NCI-H1436 treated with DMSO at 0.1 percent for 48 hours (cell line): ENCODE measurements around the gene MPLKIP.
"Not testable (repeated sequence)": the region's sequence is repeated elsewhere in the genome, so short reads cannot be mapped to it uniquely, and the experiment has no call there.

ENCODE experiments used
- DNase-seq: peaks from one replicate; lab custom pipeline; 2025; lab: John Stamatoyannopoulos, UW

The MPLKIP gene

DNA sequence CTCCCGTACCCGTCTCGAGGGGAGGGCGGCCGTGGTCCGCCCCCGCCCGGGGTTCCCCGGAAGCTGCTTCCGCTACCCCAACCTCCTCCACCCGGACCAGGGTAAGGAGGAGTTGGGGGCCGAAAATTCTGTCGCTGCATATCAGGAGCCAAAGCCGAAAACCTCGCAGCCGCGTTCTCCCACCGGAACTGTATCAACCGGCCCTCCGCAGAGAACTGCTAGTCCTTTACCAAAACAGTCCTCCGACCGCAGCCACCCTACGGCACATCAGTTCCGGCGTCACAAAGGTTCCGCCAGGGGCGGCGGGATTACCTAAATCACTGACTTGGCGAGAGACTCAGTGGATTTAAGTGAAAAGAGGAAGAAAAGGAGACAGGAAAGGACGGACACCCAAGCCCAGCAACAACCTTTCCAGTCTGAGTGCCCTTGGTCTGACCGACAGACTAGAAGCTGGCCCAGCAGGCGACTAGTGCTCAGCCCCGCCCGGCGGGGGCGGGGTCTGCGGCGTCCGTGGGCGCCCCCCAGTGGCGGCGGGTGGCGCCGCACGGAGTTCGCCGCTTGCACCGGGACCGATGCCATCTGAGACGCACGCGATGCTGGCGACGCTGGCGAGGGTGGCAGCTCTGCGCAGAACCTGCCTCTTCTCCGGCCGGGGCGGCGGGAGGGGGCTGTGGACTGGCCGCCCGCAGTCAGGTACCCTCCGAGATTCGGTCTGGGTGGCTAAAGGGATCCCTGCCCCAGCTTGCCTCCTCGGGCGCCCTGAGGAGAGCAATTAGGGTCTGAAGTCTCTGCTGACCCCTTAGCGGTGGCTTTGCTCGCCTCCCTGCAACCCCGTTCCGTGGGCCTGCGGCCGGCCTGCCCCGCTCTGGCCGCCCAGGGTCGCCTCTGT, at the start of gene MPLKIP, which contains the start of gene SUGCT:
Gene MPLKIP (minus strand): TSS at position 195 of the 889 bp plus-strand sequence. CDS start 55 bp downstream, at position 140.
Gene SUGCT (plus strand): TSS at position 578 of the 889 bp plus-strand sequence.
- peak; percentile 15 for DNase-seq

DNA sequence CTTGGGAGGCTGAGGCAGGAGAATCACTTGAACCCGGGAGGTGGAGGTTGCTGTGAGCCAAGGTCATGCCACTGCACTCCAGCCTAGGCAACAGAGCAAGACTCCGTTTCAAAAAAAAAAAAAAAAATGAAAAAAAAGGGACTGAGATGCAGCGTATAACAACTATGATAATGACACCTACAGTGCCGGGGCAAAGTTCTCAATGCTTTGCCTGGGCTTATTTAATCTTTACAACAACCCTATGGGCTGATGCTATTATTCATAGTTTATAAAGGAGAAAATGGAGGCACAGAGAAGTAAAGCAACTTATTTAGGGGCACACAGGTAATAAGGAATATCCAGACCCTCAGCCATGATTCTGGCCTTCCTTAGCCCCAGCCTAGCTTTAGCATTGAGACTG, 48.0 kb upstream of the MPLKIP start:
- no peak for DNase-seq

DNA sequence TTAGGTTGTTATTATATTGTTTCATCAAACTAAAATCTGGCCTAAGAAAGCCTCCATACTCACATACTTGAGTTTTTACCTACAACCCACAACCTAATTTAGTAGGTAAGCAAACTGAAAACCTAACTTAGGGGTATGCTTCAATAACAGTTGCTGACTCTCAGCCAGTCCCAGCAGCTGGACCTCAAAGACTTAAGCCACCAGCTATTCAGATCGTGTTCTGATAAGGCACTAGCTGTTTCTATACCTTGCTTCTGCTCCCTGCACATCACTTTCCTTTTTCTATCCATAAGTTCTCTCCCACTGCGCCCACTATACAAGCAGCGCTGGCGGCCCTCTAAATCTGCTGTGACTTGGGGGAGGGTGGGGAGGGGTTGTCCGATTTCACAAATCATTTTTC, 42.6 kb upstream of the MPLKIP start:
- DNase-seq, result no peak

DNA sequence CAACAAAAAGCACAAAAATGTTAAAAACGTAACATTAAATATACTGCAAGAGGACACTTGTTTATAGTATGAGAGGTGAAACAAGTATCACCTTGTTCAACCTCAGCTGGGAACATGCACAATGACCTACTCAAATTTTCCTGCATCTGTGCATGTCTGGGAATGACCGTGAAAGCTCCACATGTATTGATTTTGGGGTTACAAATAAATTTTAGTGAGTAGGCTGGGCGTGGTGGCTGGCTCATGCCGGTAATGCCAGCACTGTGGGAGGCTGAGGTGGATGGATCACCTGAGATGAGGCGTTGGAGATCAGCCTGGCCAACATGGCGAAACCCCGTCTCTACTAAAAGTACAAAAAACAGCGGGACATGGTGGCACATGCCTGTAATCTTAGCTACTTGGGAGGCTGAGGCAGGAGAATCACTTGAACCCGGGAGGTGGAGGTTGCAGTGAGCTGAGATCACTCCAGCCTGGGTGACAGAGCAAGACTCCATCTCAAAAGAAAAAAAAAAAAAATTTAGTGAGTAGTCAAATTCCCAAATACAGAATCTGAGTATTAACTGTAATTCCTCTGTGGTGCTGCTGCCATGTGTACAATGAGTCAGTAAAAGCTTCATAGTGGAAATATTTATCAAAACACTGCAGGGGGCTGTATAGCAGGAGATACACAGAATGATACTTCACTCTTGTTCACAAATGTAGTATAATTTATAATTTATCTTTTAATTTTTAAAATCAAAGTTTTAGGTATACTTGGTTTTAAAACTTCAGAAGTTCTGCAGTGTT, 41.5 kb upstream of the MPLKIP start:
- no peak for DNase-seq

DNA sequence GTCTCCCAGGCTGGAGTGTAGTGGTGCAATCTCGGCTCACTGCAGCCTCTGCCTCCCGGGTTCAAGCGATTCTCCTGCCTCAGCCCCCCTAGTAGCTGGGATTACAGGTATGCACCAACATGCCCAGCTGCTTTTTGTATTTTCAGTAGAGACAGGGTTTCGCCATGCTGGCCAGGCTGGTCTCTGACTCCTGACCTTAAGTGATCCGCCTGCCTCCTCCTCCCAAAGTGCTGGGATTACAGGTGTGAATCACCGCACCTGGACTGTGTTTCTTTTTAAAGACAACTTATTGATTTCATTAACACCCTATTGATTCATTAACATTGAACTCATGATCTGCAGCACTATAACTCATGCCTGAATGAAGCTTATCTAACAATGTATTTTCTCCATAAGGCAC, 40.8 kb upstream of the MPLKIP start:
- DNase-seq, result not testable (repeated sequence)

DNA sequence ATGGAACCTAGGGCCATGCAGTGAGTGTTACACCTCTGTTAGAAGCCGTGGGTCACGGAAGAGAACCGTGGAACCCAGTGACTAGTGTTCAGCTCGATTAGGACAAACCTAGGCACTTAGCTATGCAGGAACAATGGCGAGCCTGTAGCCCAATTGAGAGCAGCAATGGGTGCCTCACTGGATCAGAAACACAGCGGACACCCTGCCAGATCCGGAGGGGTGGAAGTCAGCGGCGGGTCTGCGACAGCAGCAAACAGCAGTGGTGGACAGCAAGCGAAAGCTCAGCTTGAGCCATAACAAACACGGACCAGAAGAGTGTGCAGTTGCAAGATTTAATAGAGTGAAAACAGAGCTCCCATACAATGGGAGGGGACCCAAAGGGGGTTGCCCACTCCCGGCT, 38.7 kb upstream of the MPLKIP start:
- not testable (repeated sequence) for DNase-seq

DNA sequence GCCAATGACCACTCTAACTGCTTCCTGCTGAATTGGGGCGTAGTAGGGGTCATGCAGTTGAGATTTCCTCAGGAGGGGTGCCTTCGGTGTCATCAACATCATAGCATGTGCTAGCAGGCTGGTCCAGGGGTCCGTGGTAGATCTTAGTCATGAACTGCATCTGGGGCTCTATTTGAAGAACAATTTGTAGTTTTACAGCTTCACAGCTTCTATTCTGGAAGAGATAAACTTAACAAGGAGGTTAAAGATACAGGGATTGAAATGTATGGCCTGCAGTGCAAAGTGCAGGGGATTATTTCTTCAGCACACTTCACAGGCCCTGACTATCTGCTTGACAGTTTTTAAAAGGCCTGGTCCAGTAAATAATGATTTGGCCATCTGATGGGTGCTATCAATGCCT, 33.8 kb upstream of the MPLKIP start:
- DNase-seq, result not testable (repeated sequence)

DNA sequence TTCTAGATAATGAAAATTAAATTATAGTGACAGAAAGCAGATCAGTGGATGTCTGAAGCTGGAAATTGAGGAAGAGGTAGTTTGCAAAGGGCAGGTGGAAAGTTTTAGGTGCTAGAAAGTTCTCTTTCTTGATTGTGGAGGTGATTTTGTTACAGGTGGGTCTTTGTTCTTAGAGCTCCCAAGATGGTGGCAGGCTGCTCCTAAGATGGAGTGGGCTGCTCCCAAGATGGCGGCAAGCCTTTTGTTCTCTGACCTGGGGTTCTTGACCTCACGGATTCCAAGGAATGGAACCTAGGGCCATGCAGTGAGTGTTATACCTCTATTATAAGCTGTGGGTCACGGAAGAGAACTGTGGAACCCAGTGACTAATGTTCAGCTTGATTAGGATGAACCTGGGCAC, 32.9 kb upstream of the MPLKIP start:
- DNase-seq, result no peak

DNA sequence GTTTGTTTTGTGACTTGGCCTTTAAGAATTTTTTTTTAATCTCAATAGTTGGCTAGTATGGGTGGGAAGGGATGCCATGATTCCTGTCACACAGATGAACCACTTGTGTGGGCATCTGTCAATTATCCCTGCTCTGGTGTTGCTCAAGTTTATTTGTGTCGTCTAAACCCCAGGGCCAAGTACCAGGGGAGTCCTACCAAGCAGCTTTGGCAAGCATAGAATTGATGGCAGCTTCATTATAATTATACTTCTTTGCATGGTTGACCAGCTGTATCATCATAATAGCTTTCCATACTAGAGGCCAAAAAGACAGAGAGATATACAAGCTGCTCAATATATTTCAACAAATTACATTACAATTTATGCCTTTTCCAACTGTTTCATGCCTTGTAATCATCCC, 30.8 kb upstream of the MPLKIP start:
- no peak for DNase-seq

DNA sequence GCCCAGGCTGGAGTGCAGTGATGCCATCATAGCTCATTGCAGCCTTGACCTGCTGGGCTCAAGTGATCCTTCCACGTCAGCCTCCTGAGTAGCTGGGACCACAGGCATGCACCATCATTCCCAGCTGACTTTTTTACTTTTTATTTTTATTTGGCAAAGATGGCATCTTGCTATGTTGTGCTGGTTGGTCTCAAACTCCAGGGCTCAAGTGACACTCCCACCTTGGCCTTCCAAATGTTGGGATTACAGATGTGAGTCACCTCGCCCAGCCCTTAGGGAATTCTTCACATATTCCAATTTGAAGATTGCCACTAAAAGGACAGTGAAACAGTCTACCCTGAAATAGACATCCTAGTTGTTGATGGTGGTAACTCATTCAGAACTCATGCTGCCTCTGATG, 28.1 kb upstream of the MPLKIP start:
- no peak for DNase-seq

DNA sequence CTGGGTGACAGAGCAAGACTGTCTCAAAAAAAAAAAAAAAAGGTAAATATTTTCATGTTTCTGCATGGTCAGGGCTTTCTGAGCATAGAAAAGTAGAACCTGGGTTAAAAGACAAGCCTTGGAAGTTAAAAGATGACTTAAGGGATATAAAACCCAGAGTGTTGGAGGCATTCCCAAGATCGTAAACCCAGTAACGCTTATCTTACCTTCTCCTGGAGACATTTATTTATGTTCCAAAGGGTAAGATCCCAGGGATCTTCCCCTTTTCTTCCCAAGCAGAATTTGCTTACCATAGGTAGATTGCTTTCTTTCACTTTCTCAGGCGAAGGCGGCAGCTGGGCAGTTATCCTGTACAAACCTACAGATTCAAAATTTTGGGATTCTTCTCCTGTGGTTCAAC, 22.6 kb upstream of the MPLKIP start:
- no peak for DNase-seq

DNA sequence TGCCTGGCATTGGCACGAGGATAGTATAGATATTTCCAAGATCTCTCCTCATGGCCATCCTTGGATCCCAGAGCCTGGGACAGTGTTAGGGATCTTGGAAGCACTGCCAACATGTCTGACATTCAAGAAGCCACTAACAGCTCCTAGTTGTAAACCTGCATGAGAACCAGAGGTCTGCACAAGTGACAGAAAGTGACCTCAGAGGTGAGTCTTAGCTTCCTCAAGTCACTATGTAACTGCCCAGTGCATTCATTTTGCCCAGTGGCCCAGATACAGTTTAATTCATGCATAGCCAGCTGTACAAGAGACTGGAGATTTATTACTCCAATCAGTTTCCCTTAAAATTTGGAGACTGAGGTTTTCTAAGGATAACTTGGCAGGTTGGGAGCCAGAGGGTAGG, 17.1 kb upstream of the MPLKIP start:
- DNase-seq, result no peak

DNA sequence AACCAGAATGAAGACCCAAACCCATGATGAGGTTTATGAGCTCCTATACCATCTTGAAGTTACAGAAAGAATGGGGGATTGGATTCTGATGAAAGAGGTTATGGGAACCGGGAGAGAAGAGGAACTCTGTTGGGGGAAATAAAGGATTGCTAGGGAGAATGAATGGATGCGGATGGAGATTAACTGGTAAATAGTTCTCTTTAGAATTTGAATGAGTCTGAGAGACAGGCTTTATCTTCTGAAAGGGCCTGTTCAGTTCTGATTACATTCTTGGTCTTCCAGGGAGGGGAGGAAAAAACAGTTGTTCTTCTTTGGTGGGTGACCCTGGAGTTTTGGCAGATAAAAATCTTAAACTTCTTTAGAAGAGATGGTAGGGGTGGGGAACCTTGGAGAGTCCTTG, 14.2 kb upstream of the MPLKIP start:
- no peak for DNase-seq

DNA sequence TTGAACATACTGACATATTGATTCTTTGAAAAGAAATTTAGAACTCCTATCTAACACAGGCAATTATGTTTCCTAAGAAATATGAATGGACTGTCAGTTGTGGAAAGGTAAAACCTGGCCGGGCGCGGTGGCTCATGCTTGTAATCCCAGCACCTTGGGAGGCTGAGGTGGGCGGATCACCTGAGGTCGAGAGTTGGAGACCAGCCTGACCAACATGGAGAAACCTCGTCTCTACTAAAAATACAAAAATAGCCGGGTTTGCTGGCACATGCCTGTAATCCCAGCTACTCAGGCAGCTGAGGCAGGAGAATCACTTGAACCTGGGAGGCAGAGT, 13.8 kb upstream of the MPLKIP start:
- DNase-seq, result not testable (repeated sequence)

DNA sequence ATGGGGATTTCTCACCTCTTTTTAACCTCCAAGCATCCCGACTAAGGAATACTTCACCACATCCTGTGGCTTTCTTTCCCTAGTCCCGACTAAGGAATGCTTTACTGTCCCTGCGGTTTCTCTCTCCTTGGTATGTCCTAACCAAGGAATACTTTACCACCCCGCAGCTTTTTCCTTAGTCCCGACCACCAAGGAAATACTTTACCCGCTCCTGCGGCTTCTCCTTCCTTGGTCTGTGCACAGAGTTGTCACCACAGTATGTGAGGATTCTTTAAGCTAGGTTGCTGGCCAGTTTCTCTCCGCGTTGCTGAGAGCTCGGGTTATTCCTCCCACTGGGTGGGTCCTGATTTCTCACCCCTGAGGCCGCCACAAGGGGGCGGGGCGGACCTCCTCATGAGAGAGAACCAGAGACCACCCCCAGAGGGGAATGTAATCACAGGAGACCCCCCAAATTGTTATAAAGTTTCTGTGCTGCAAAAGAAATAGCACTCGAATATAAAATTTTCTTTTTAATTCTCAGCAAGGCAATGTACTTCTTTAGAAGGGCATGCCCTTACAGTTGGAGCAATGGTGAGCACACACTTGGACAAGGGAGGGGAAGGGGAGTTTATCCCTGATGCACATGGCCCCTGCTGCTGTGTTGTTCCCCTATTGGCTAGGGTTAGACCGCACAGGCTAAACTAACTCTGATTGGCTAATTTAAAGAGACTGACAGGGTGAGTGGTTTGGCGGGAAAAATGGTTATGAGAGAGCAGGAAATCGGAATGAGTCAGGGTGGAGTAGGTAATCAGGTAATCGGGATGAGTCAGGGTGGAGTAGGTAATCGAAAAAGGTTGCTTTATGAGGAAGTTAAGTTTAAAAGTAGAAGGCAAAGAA, 13.2 kb upstream of the MPLKIP start:
- DNase-seq, result no peak

DNA sequence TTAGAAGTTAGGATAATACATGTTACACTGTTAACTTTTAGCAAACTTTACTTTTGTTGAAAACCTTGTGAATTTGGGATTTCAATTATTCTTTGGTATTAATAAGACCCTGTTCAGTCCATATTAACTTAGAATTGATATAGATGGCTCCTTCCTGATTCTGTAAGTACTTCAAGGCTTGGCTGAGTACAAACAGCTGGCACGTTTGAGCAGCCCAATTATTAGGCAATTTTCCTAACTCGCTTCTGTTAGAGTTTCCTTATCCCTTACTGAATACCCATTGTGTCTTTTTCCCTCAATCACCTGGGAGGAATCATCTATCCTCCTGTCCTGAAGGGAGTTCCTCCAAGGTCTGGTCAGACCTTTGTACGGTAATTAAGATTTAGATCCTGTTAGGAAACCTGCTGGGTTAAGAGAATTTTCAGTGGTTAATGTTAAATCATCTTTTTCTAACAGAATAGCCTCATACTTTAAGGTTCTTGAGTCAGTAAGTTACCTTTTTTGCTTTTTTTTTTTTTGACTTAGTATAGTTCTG, 11.2 kb upstream of the MPLKIP start:
- not testable (repeated sequence) for DNase-seq

DNA sequence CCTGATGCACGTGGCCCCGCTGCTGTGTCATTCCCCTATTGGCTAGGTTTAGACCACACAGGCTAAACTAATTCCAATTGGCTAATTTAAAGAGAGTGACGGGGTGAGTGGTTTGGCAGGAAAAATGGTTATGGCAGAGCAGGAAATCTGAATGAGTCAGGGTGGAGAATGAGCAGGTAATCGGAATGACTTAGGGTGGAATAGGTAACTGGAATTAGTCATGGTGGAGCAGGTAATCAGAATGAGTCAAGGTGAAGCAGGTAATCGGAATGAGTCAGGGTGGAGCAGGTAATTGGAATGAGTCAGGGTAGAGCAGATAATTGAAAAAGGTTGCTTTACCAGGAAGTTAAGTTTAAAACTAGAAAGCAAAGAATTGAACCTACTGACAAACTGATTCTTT, 7.5 kb upstream of the MPLKIP start:
- not testable (repeated sequence) for DNase-seq

DNA sequence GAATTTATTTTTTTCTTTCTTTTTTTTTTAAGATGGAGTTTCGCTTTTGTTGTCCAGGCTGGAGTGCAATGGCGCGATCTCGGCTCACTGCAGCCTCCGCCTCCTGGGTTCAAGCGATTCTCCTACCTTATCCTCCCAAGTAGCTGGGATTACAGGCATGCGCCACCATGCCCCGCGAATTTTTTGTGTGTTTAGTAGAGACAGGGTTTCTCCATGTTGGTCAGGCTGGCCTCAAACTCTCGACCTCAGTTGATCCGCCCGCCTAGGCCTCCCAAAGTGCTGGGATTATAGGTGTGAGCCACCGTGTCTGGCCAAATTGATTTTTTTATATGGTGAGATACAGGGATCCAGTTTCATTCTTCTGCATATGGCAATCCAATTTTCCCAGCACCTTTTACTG, 5.5 kb upstream of the MPLKIP start:
- DNase-seq, result not testable (repeated sequence)

DNA sequence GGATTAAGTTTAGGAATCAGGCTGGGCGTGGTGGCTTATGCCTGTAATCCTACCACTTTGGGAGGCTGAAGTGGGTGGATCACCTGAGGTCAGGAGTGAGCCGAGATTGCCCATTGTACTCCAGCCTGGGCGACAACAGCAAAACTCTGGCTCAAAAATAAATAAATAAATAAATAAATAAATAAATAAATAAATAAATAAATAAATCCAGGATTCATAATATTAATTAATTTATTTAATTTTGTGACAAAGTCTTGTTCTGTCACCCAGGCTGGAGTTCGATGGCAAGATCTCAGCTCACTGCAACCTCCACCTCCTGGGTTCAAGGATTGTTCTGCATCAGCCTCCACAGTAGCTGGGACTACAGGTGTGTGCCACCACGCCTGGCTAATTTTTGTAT, 4.6 kb upstream of the MPLKIP start:
- DNase-seq, result no peak

DNA sequence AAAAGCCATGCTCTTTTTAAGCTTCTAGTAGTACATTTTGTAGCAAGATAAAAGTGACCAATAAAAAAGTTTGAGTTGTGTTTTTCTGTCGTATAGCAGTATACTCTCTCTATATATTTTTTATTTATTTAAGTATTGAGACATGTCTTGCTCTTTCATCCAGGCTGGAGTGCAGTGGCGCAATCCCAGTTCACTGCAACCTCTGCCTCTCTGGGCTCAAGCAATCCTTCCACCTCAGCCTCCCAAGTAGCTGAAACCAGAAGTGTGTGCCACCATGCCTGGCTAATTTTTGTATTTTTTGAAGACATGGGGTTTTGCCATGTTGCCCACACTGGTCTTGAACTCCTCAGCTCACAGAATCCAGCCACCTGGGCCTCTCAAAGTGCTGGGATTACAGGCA, 3.1 kb upstream of the MPLKIP start:
- no peak for DNase-seq

DNA sequence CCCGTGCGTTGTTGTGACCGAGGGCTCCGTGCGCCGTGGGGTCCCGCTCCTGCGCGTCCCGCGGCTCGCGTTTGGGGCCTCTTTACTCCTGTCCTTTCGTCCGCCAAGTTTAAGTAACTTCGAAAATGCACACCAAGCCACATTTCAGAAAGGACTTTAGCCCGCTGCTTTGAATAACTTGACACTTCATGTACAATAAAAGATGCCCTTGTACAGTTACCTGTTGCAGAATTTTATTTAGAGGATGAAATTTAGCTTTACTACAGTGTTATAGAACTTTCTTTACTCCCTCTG, 842 bp upstream of the MPLKIP start:
- DNase-seq, result no peak
